NCI-H526 (cell line): ENCODE data around the gene FSHR.

Source experiments
- DNase-seq, 2 experiments: peaks; one replicate each; lab custom pipeline; 2025; lab: John Stamatoyannopoulos, UW

FSHR gene

GRCh38 chr2:49154140-49154539, at the start of gene FSHR:
Gene FSHR, minus strand, starts transcription at chr2:49154515. Its CDS starts 98 bp downstream, at chr2:49154417.
- no peak for DNase-seq

- no peak for DNase-seq
Measured at GRCh38 chr2:49199266-49199665, 45.0 kb upstream of the FSHR start.

- DNase-seq, result no peak
Measured at GRCh38 chr2:49194701-49195100, 40.4 kb upstream of the FSHR start.

GRCh38 chr2:49192036-49192435, 37.7 kb upstream of the FSHR start:
- no peak for DNase-seq

- DNase-seq, result no peak
Measured at GRCh38 chr2:49189512-49190225, 35.4 kb upstream of the FSHR start.

DNA sequence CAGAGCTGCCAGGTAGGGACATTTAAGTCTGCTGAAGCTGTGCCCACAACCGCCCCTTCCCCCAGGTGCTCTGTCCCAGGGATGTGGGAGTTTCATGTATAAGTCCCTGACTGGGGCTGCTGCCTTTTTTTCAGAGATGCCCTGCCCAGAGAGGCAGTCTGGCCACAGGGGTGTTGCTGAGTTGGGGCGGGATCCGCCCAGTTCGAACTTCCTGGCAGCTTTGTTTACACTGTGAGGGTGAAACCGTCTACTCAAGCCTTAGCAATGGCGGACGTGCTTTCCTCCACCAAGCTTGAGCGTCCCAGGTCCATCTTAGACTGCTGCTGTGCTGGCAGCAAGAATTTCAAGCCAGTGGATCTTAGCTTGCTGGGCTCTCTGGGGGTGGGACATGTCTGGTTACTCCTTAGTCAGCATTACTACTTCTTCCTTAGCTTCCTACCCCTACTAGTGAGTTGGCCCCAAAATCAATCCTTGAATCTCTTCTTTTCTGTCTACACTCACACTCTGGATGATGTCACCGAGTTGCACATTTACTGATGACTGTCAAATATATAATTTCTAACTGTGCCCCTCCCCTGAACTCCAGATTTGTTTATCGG, 31.8 kb upstream of the FSHR start:
- DNase-seq, result no peak

- DNase-seq, result no peak
Measured at GRCh38 chr2:49178656-49179055, 24.3 kb upstream of the FSHR start.

- no peak for DNase-seq
Measured at GRCh38 chr2:49177194-49177593, 22.9 kb upstream of the FSHR start.

GRCh38 chr2:49175831-49176230, 21.5 kb upstream of the FSHR start:
- no peak for DNase-seq

DNA sequence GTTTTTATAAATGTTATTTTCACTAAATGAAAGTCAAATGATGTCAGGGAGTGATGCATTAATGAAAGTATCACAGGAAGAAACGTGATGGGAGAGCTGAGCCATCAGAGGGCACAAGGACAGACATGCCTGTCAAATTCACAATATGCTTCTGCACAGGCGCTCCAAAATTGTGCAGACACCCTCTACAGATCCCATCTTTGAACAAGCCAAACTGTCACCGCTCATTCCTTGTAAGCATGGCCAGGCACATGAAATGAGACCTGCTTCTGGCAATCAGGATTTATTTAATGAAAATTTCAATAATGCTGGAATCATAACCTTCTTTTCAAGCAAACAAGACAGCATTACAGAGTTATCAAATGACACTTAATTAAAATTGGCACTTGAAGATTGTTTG, 20.4 kb upstream of the FSHR start:
- no peak for DNase-seq

DNA sequence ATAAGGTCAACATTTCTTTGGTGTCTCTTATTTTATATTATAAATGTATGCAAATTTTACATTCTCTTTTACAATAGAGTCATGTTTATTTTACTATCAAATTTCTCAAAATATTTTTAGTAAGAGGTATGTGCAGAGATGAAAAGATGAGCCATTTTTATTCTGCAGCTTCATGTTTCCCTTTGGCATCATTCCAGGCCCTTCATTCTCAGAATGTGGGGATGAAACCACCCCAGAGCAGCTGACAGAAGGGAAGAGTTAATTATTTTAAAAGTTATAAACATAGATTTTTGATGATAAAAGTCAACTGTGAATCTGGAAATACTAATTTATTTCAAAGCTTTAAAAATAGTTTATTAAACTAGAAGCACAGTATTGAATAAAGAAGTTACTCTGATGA, 12.8 kb upstream of the FSHR start:
- peak in 1 of 2 experiments; percentile 9 for DNase-seq

DNA sequence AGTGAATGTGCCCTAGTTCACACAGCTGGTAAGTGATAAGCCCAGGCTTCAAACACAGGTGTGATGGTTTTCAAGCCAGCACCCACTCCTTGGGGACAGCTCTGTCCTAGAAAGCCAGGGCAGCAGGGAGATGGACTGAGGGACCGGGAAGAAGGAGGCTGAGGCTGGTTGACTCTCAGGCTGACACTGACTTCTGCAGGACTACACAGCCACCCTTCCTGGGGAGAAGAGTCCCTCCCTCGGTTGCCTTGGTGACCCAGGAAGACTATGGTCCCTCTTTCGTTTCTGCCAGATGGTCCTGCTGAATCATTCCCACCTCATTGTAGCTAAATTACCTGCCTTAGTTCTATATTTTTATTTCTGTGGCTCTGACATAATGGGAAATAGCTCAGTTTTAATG, 11.3 kb upstream of the FSHR start:
- DNase-seq, result no peak

- DNase-seq, result no peak
Measured at GRCh38 chr2:49164729-49165128, 10.4 kb upstream of the FSHR start.

DNA sequence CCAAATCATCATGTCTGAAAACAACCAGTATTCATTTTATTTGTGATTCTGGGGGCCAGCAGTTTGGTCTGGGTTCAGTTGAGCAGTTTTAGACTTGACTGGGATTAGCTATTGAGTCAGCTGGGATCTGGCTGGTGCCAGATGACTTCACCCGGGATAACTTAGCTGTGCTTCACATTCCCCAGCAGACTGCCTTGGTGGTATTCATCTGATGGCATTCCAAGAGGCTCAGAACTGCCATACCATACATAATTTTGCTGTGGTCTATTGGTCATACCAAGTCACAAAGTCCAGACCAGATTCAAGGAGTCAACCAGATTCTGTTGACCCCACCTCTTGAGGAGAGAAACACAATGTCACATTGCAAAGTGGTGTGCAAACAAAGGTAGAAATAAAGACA, 7.8 kb upstream of the FSHR start:
- no peak for DNase-seq

DNA sequence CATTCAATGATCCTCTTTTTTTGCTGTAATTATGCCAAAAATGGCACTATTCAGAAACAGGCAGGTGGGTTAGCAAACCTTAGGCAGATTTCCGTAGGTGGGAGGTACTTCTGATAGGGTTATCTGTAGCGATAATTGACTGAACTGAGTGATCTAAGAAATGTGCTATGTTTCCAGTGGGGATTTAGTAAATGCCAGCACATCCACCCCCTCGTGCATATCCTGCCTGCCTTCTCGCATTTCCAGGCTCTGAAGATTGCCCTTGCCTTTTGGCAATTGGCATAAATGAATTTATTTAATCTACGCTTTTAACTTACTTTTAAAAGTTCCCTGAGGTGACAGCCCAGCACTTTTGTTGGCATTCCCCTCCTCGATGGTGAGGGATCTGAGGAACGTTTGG, 576 bp upstream of the FSHR start:
- DNase-seq, result no peak

DNA sequence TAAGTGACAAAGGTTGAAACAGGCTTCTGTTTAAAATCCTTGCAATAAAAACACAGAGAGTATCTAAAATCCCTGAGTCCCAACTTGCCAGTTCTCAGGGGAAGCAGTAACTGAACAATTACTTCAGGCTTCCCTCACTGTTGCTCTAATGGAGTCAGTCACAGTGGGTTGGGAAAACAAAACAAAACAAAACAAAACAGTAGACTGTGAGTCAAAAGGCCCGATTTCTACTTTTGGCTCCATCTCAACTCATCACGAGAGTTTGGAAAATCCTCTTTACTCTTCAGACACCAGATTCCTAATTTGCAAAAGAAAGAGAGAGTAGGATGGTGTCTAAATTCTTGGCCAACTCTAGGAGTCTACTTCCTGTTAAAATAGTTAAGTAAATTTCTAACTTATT, 1.1 kb downstream of the FSHR start:
- DNase-seq, result no peak

DNA sequence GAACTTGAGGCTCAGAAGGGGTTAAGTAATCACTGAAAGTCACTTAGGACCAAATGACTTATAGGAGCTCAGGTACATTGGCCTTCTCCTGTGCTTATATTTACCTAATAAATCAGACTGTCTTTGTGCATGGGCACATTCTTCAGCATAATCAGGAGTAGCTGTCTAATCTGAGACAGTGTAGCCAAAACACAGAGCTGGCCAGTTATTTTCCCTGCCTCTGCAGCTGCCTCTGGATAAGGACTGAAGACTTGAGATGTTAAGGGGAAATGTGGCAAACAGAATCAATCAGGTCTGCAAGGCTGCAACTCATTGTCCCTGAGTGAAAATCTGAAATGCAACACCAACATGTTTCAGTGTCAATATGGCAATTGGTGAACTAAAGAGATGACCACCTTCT, 1.5 kb downstream of the FSHR start:
- DNase-seq, result no peak

GRCh38 chr2:49146401-49146800, 7.9 kb downstream of the FSHR start:
- no peak for DNase-seq

- no peak for DNase-seq
Measured at GRCh38 chr2:49131801-49132200, 22.5 kb downstream of the FSHR start.

DNA sequence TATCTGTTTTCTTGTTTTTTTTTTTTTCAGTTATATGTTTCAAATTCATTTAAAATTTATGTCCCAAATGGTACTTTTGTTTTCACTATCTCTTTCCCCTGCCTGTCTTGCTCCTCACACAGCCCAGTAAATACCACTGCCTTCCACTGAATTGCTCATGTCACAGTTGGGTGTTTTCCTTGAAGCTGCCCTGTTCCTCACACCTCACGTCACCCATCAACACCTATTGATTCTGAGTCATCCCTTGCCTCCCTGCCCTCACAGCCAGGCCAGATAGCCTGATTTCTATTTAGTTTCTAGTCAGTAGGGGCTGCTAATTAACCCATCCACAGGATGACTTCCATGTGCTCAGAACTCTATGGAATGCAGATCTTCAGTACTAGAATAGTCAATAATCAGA, 25.3 kb downstream of the FSHR start:
- no peak for DNase-seq

DNA sequence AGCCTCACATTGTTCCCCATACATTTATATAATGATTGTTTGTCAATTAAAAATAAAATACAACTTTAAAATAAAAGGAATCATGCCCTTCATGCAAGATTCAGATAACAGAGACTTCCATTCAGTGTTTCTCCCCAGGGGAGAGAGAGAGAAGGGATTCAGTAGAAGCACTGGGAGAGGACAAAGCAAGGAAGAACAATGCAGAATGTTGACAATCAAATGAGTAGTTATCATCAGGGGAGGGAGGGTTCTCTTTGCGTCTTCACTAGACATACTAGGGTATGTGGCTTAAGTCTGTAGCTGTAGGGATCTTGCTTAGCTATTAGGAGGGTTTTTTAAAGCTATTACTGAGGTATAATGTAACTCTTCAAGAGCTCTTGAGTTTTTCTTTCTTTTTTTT, 30.7 kb downstream of the FSHR start:
- no peak for DNase-seq

DNA sequence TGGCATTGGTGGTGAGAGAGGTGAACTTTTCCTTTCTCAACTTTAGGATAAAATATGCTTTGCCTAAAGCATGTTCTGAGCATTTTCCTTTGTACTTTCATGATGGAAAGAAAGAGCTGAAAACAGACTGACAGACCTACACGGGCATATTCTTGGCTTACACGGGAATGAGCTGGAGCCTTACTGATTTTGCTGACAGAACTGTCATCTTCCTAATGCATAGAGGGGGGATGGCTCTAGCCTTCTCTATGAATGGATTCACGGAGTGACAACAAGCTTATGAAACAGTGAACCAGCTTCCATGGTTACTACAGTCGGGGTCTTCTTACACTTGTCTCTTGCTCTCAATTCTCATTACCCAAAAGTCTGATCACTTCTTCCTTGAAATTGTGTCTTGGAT, 32.2 kb downstream of the FSHR start:
- DNase-seq, result no peak

DNA sequence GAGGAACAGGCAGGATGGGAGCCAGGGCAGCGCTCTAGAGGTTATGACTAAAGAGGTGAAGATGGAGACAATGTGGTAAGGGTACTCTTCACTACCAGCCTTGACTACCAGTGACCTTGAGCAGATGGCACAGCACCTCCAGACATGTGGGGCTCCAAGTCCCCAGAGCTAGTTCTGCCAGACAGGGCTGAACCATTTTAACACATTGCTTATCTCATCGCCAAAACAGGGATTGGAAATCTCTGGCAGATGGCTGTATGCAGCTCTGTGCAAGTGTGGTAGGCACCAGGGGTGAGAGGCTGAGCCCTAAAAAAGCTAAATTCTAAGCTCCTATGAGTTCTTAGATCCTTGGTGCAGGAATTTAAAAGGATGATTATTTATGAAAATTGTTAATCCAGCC, 41.3 kb downstream of the FSHR start:
- no peak for DNase-seq

DNA sequence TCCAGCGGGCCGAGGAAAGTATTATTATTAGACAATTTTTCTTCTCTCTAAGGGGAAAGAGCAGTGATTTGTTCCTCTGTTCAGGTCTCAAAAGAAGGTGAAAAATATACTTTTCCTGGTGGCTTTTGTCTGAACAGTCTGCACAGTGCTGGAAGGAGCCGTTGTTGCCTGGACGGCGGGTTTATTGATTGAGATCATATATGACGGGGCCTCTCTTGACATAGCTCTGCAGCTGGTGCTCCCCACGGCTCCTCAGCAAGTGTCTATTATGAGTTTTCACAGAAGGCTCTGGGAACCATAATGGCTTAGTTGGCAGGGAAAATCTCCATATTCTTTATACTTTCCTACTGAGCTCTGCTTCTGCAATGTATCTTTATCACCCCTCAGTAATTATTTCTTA, 42.9 kb downstream of the FSHR start:
- no peak for DNase-seq
